GM23338 (cell line): ENCODE measurements around the gene COX5B.

ENCODE experiments used
- EZH2 ChIP-seq: fragments of 200-600 bp; sonication (generic); IDR thresholded peaks from one replicate; pipeline ENCODE4 v1.8.0; 2017; ENCODE audit warnings: antibody characterized with exemption, mild to moderate bottlenecking, low read depth; ENCODE audit not compliant: unreplicated experiment
- EZH2phosphoT487 ChIP-seq: fragments of 200-600 bp; sonication (generic); IDR thresholded peaks from one replicate; pipeline ENCODE4 v1.8.1; 2018; ENCODE audit warnings: antibody characterized with exemption; ENCODE audit not compliant: unreplicated experiment
- TF ChIP-seq, protein P1 (sequence below), 2 experiments: fragments of 200-600 bp in 1 of 2; sonication (generic) in 1 of 2; conservative IDR thresholded peaks; 2 replicates each; pipeline versions ENCODE4 v1.5.1 to v1.6.1; 2016 to 2017; ENCODE audit warnings: antibody characterized with exemption in 2 of 2, low read depth in 2 of 2, mild to moderate bottlenecking in 2 of 2, moderate library complexity in 1 of 2

GRCh38 chr2:97691166-97691565 lies 45.3 kb downstream of the COX5B start:
- no peak for TF ChIP-seq EZH2phosphoT487
- TF ChIP-seq, protein P1, sequence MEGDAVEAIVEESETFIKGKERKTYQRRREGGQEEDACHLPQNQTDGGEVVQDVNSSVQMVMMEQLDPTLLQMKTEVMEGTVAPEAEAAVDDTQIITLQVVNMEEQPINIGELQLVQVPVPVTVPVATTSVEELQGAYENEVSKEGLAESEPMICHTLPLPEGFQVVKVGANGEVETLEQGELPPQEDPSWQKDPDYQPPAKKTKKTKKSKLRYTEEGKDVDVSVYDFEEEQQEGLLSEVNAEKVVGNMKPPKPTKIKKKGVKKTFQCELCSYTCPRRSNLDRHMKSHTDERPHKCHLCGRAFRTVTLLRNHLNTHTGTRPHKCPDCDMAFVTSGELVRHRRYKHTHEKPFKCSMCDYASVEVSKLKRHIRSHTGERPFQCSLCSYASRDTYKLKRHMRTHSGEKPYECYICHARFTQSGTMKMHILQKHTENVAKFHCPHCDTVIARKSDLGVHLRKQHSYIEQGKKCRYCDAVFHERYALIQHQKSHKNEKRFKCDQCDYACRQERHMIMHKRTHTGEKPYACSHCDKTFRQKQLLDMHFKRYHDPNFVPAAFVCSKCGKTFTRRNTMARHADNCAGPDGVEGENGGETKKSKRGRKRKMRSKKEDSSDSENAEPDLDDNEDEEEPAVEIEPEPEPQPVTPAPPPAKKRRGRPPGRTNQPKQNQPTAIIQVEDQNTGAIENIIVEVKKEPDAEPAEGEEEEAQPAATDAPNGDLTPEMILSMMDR (conservative IDR thresholded peaks at IDR 0.05; ENCODE audit: low read depth in 2 of 2) = no peak
- TF ChIP-seq EZH2 = no peak
